ENCODE measurements around the gene PRAC1.
A peak's percentile ranks its signal among the peaks of the same experiment; 100 is the strongest.

Gene PRAC1

GRCh38 chr17:48704361-48705248 is 17.7 kb downstream of the PRAC1 start:
- no peak for DNase-seq (ENCODE audit: low read depth in 2 of 2)

- no peak for DNase-seq (ENCODE audit: low read depth in 2 of 2)
Observed at GRCh38 chr17:48701864-48702532, 20.3 kb downstream of the PRAC1 start.

GRCh38 chr17:48693178-48693577 is 29.1 kb downstream of the PRAC1 start:
- no peak for DNase-seq (ENCODE audit: low read depth in 2 of 2)

GRCh38 chr17:48692049-48692448 is 30.3 kb downstream of the PRAC1 start:
- no peak for DNase-seq (ENCODE audit: low read depth in 2 of 2)

GRCh38 chr17:48690655-48691054 is 31.7 kb downstream of the PRAC1 start:
- no peak for DNase-seq (ENCODE audit: low read depth in 2 of 2)

GRCh38 chr17:48681609-48682008 is 40.7 kb downstream of the PRAC1 start:
- no peak for DNase-seq (ENCODE audit: low read depth in 2 of 2)

GRCh38 chr17:48679385-48680096 is 42.8 kb downstream of the PRAC1 start:
- DNase-seq (ENCODE audit: low read depth in 2 of 2), result no peak

GRCh38 chr17:48678141-48678971 is 44.0 kb downstream of the PRAC1 start:
- peak; percentile 18 to 27 for DNase-seq (ENCODE audit: low read depth in 2 of 2)

GRCh38 chr17:48676963-48677558 is 45.3 kb downstream of the PRAC1 start:
- no peak for DNase-seq (ENCODE audit: low read depth in 2 of 2)

GRCh38 chr17:48672340-48672739 is 50.0 kb downstream of the PRAC1 start:
- no peak for DNase-seq (ENCODE audit: low read depth in 2 of 2)

All from stimulated activated CD8-positive, alpha-beta memory T cell treated with anti-CD3 and anti-CD28 coated beads, Interleukin-15, amount 100 ng/mL, for 4 hours (primary cell).